Kidney epithelial cell (primary cell): ENCODE measurements around the gene PLEKHG4. TPM values are rescaled to one million over a fixed set of nuclear protein-coding genes. Genes with fewer than 3 reads are reported as not detected.

Experiments used
- DNase-seq: peaks from one replicate; pipeline ENCODE4 v3.0.0-alpha.2; 2010; ENCODE audit warnings: low read depth
- H3K27me3 ChIP-seq: 2 replicates; pipeline ENCODE4 v1.6.0; 2011; ENCODE audit warnings: low read length; ENCODE audit not compliant: control insufficient read depth, insufficient read depth
- H3K36me3 ChIP-seq: 2 replicates; pipeline ENCODE4 v1.5.1; 2011; ENCODE audit warnings: low read length; ENCODE audit not compliant: control insufficient read depth, insufficient read depth
- H3K4me3 ChIP-seq: 2 replicates; pipeline ENCODE4 v1.5.1; 2011; ENCODE audit warnings: low read depth, mild to moderate bottlenecking, control low read depth, low read length
- CTCF ChIP-seq: IDR thresholded peaks from 2 replicates; pipeline ENCODE4 v1.5.1; 2011; ENCODE audit warnings: mild to moderate bottlenecking, moderate library complexity, low read length, control low read depth, inconsistent platforms; ENCODE audit not compliant: insufficient read depth, poor library complexity, severe bottlenecking
- total RNA-seq: library from RNA; depleted of rRNA; stranded (reverse); fragments of >200 nt; gene quantifications from 2 replicates; pipeline ENCODE4 v1.2.3, GENCODE V29; 2015

The PLEKHG4 gene
- total RNA-seq, 1 donor from 2014 or later, result 9.7 TPM

DNA sequence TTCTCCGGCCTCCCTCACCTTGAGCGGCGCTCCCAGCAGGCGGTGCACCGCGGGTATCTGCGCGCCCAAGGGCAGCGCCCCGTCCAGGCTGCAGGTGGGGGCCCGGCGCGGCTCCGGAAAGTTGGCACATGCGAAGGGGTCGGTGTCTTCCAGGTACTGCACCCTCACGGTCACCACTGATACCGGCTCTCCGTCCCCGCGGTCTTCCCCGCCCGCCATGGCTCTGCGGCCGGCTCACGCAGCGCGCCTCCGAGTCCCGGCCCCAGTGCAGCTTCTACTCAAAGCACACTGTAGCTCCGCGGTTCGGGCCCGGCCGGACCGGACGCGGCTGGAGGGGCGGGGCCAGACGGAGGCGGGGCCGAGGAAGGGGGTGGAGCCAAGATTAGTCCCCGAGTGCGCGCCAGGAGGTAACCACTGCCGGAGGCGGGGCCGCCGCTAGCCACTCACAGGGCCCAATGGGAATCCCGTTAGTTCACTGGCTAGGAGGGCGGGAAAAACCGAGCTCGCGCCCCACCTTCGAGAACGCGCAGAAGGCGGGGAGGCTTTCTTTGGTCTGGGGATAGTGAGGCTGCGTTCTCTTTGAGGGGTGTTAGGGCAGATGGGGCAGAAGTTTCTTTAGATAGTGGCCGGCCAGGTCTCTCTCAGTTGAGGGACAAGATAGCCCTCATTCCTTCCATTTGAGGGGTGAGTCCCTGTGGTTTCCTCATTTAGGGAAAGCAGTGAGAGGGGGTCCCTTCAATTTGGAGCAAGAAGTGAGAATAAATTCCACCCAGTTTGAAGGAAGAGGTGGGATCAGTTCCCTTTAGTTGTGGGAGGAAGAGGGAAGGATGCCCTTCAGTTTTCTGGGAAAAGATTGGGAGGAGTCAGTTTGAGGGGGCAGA lies 31.9 kb upstream of the PLEKHG4 start, which contains the start of gene FHOD1:
TSS of gene FHOD1 (minus strand) at position 290 of the 881 bp plus-strand sequence. CDS start at position 219, 71 bp downstream.
- no peak for DNase-seq
- Histone ChIP-seq H3K4me3 (peak within 1 kb of the TSS; percentile 81), H3K36me3 (no peaks in the 10 kb centered on the region), H3K27me3 (peaks cover 14% of the 10 kb centered on the region)
- no peak for TF ChIP-seq CTCF

DNA sequence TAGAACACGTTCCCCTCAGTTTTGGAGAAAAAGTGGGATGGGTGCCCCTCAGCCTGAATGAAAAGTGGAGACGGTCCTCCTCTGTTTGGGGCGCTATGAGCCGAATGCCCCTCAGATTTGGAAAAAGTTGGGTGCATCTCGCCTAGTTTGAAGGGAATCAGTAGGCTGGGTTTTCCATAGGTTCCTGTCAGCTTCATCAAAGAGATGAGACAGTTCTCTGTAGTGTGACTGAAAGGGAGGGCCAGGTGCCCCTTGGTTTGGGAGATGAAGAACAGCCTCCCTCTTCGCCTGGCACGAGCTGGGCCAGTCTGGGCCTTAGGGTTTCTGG lies 31.3 kb upstream of the PLEKHG4 start:
- DNase-seq, result no peak
- TF ChIP-seq CTCF, result no peak
- peak overlapping the region; percentile 35 for H3K4me3 ChIP-seq
- peaks cover 14% of the 10 kb centered on the region for H3K27me3 ChIP-seq
- no peaks in the 10 kb centered on the region for H3K36me3 ChIP-seq

DNA sequence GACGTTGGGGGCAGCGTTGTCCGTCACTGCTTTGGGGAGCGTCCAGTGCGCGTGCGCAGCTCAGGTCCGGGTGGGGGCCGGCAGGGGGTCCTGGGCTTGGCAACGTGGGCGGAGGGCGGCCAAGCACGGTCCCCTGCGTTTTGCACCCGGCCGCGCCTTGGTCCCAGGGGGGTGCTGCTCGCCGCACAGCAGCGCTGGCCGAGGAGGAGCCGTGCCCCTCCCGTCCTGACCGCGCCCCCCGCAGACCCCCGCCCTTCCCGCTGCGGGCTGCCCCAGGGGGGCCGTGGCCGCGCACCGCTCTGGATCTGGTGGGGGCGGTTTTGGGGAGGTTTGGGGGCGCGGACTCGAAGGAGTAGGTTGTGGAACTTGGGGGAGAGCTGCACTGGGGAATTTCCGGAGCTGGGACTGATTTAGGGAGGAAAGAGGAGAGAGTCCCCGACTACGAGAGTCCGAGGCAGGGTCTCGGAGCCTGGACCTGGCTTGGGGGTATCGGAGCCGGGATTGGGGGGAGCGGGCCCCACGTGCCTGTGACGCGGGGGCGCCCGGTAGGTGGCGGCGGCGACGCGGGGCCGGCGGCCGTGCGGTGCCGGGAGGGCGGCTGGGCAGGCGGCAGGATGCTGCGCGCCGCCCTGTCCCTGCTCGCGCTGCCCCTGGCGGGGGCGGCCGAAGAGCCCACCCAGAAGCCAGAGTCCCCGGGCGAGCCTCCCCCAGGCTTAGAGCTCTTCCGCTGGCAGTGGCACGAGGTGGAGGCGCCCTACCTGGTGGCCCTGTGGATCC lies 30.7 kb upstream of the PLEKHG4 start, which contains the start of gene SLC9A5:
TSS of gene SLC9A5 (plus strand) at position 579 of the 777 bp plus-strand sequence. CDS start at position 615, 36 bp downstream.
- no peak for DNase-seq
- peak within 1 kb of the TSS; percentile 35 for H3K4me3 ChIP-seq
- TF ChIP-seq CTCF, result peak; percentile 1

DNA sequence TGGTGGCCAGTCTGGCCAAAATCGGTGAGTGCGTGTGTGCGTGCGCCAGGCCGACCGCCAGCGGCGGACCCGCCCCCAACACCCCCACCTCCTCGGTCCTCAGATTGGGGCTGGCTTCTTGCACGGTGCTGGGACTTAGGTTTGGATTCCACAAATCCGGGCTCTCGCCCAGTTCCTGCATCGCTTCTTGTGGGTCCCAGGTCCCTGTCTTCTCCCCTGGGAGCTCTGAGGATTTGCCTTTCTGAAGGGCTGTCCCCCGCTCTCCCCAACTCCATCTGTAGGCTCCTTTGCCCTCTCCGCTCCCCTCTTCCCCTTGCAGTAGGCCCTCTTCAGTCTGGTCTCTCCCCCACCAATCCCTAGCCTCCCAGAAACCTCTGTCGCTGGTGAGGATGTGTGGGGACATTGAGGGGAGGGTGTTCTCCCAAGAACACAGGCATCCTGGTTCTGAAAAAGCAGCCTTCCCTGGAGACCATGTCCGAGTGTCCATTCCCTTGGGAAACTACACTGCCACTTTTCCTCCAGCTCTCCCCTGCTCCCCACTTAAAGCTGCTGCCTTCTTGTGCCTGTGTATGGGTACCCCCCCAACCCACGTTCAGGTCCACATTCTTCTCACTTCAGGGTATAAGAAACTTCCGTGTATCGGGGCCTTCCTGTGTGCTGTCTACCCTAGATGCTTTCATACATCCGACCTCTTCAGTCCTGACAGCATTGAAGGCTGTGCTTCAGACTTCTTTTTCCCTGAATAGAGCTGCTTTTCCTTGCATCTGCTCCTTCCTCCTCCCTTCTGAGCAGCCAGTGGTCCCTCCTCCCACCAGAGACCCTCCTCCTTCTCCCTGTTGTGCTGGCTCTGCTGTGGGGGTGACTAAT lies 29.9 kb upstream of the PLEKHG4 start:
- no peak for DNase-seq
- H3K36me3 ChIP-seq, result no peaks in the 10 kb centered on the region

More for the DNA sequence above, 30.7 kb upstream of the PLEKHG4 start, which contains the start of gene SLC9A5:
- H3K36me3 ChIP-seq, result no peaks in the 10 kb centered on the region
- peaks cover 14% of the 10 kb centered on the region for H3K27me3 ChIP-seq

More for the DNA sequence above, 29.9 kb upstream of the PLEKHG4 start:
- Histone ChIP-seq H3K27me3 (peaks cover 14% of the 10 kb centered on the region), H3K4me3 (peak overlapping the region; percentile 35)
- TF ChIP-seq CTCF, result peak; percentile 0
